A673 (cell line): ENCODE data around the gene ANKRD10.
"Not testable (repeated sequence)": the region's sequence is repeated elsewhere in the genome, so short reads cannot be mapped to it uniquely, and the experiment has no call there.

Source experiments
- CTCF ChIP-seq: fragments of 300-800, 200-600 bp; sonication (generic); conservative IDR thresholded peaks from 2 replicates; pipeline ENCODE4 v1.5.1; 2017; ENCODE audit warnings: low read depth, mild to moderate bottlenecking, antibody characterized with exemption, low read length, moderate library complexity, mixed read lengths
- EZH2 ChIP-seq: fragments of 200-600 bp; sonication (generic); IDR thresholded peaks from 2 replicates; pipeline ENCODE4 v1.6.1; 2017; ENCODE audit warnings: borderline replicate concordance, low read depth, mild to moderate bottlenecking, mixed read lengths, antibody characterized with exemption, low read length; ENCODE audit not compliant: poor library complexity, severe bottlenecking

DNA sequence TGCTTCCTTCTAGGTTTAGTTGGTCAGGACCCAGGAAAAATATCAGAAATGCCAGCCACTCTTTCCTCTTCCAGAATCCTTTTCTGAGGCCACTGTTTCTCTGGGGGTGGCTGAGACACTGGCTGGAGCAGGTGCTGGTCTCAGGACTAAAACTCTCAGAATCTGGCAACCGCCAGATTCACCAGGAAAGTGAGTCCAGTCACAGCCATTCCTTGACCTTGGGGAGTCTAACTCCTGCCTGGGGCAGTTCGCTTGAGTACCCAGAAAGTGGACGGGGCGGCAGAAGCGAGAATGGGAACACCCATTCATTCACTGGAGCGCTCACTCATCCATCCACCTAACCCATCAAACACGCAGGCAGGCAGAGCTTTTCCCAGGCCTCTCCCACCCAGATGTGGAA, 40.7 kb upstream of the ANKRD10 start:
- not testable (repeated sequence) for TF ChIP-seq CTCF, EZH2
